H9 (cell line): ENCODE data around the gene LIN28B. TPM values are rescaled to one million over a fixed set of nuclear protein-coding genes. Genes with fewer than 3 reads are reported as not detected.

ENCODE experiments used
- DNase-seq: peaks from one replicate; pipeline ENCODE4 v3.0.0-alpha.2; 2017
- H2AFZ ChIP-seq: one replicate; pipeline ENCODE4 v1.6.1; 2013; ENCODE audit warnings: mild to moderate bottlenecking, low read length, control low read depth, moderate library complexity
- H2AK5ac ChIP-seq: 2 replicates; pipeline ENCODE4 v1.6.1; 2013; ENCODE audit warnings: low read length, control low read depth, mixed read lengths; ENCODE audit not compliant: insufficient read length
- H2BK120ac ChIP-seq: one replicate; pipeline ENCODE4 v1.6.1; 2013; ENCODE audit warnings: low read depth, mild to moderate bottlenecking, low read length, control low read depth, inconsistent platforms; ENCODE audit not compliant: poor library complexity, severe bottlenecking
- H2BK12ac ChIP-seq: 2 replicates; pipeline ENCODE4 v1.6.1; 2013; ENCODE audit warnings: low read length, control low read depth, mixed read lengths, low read depth; ENCODE audit not compliant: insufficient read length
- H2BK15ac ChIP-seq: 2 replicates; pipeline ENCODE4 v1.6.1; 2013; ENCODE audit warnings: low read depth, low read length, control low read depth
- H2BK20ac ChIP-seq: one replicate; pipeline ENCODE4 v1.6.1; 2013; ENCODE audit warnings: low read depth, mild to moderate bottlenecking, low read length, control low read depth, inconsistent platforms; ENCODE audit not compliant: poor library complexity, severe bottlenecking
- H2BK5ac ChIP-seq: 2 replicates; pipeline ENCODE4 v1.6.1; 2013; ENCODE audit warnings: low read length, control low read depth, mixed read lengths; ENCODE audit not compliant: insufficient read length
- H3K14ac ChIP-seq: 2 replicates; pipeline ENCODE4 v1.6.1; 2013; ENCODE audit warnings: low read length, control low read depth; ENCODE audit not compliant: insufficient read depth
- H3K18ac ChIP-seq: 2 replicates; pipeline ENCODE4 v1.6.1; 2013; ENCODE audit warnings: low read depth, mild to moderate bottlenecking, mixed read lengths, low read length, control low read depth; ENCODE audit not compliant: insufficient read length
- H3K23ac ChIP-seq: 2 replicates; pipeline ENCODE4 v1.6.1; 2013; ENCODE audit warnings: low read length, control low read depth, mixed read lengths, low read depth; ENCODE audit not compliant: insufficient read length
- H3K23me2 ChIP-seq: 2 replicates; pipeline ENCODE4 v1.6.1; 2013; ENCODE audit warnings: low read depth, mild to moderate bottlenecking, mixed read lengths, low read length, control low read depth; ENCODE audit not compliant: insufficient read length, poor library complexity, severe bottlenecking
- H3K27ac ChIP-seq: 2 replicates; pipeline ENCODE4 v1.5.1; 2013; ENCODE audit warnings: low read length, control low read depth, mixed read lengths, low read depth; ENCODE audit not compliant: insufficient read length
- H3K27me3 ChIP-seq: 2 replicates; pipeline ENCODE4 v1.6.1; 2013; ENCODE audit warnings: low read length, control low read depth, inconsistent platforms; ENCODE audit not compliant: insufficient read depth
- H3K4ac ChIP-seq: 2 replicates; pipeline ENCODE4 v1.6.1; 2013; ENCODE audit warnings: low read depth, mild to moderate bottlenecking, control low read depth, inconsistent platforms, low read length, moderate library complexity
- H3K4me1 ChIP-seq: 2 replicates; pipeline ENCODE4 v1.6.1; 2013; ENCODE audit warnings: low read length, control low read depth, inconsistent platforms; ENCODE audit not compliant: insufficient read depth
- H3K4me2 ChIP-seq: 2 replicates; pipeline ENCODE4 v1.6.1; 2013; ENCODE audit warnings: low read length, control low read depth, mixed read lengths; ENCODE audit not compliant: insufficient read length, insufficient read depth
- H3K56ac ChIP-seq: 2 replicates; pipeline ENCODE4 v1.6.1; 2013; ENCODE audit warnings: low read depth, mild to moderate bottlenecking, mixed read lengths, low read length, control low read depth; ENCODE audit not compliant: insufficient read length
- H3K79me1 ChIP-seq: 2 replicates; pipeline ENCODE4 v1.6.1; 2013; ENCODE audit warnings: low read depth, mild to moderate bottlenecking, moderate library complexity, low read length, control low read depth, inconsistent platforms; ENCODE audit not compliant: insufficient read depth, poor library complexity, severe bottlenecking
- H3K79me2 ChIP-seq: 2 replicates; pipeline ENCODE4 v1.6.1; 2013; ENCODE audit warnings: low read length, control low read depth, inconsistent platforms; ENCODE audit not compliant: insufficient read depth
- H3K9ac ChIP-seq: 2 replicates; pipeline ENCODE4 v1.6.1; 2013; ENCODE audit warnings: low read length, control low read depth, mixed read lengths; ENCODE audit not compliant: insufficient read length; ENCODE audit errors: extremely low read depth
- H3K9me3 ChIP-seq: one replicate; pipeline ENCODE4 v1.6.1; 2013; ENCODE audit warnings: low read depth, low read length, inconsistent platforms; ENCODE audit not compliant: control insufficient read depth
- H3T11ph ChIP-seq: one replicate; pipeline ENCODE4 v1.6.1; 2013; ENCODE audit warnings: mild to moderate bottlenecking, low read length, control low read depth, inconsistent platforms
- H4K20me1 ChIP-seq: one replicate; pipeline ENCODE4 v1.6.1; 2013; ENCODE audit not compliant: control insufficient read depth, insufficient read length, insufficient read depth
- H4K5ac ChIP-seq: 2 replicates; pipeline ENCODE4 v1.6.1; 2013; ENCODE audit warnings: low read depth, mild to moderate bottlenecking, mixed read lengths, low read length, control low read depth; ENCODE audit not compliant: insufficient read length
- H4K8ac ChIP-seq: replicated peaks from 2 replicates; pipeline ENCODE4 v1.6.1; 2013; ENCODE audit warnings: low read length, control low read depth, mixed read lengths, low read depth; ENCODE audit not compliant: insufficient read length
- H4K91ac ChIP-seq: 2 replicates; pipeline ENCODE4 v1.6.1; 2013; ENCODE audit warnings: low read depth, mild to moderate bottlenecking, moderate library complexity, mixed read lengths, low read length, control low read depth; ENCODE audit not compliant: insufficient read length
- H3K27ac Mint-ChIP-seq, 3 experiments: 2 replicates in 2 of 3; 3 replicates in 1 of 3; pipeline ENCODE4 v1.8.0; 2020 to 2021; ENCODE audit warnings: mixed read lengths in 3 of 3, mild to moderate bottlenecking in 1 of 3, moderate library complexity in 1 of 3
- H3K27me3 Mint-ChIP-seq: 2 replicates; pipeline ENCODE4 v1.8.0; 2021; ENCODE audit warnings: low read depth, mild to moderate bottlenecking, moderate library complexity, mixed read lengths
- H3K36me3 Mint-ChIP-seq, 3 experiments: 2 replicates in 2 of 3; 3 replicates in 1 of 3; pipeline ENCODE4 v1.8.0; 2020 to 2021; ENCODE audit warnings: low read depth in 3 of 3, mixed read lengths in 3 of 3; ENCODE audit not compliant: insufficient read depth in 1 of 3
- H3K4me1 Mint-ChIP-seq, 2 experiments: 2 replicates each; pipeline ENCODE4 v1.8.0; 2020; ENCODE audit warnings: mixed read lengths in 2 of 2
- H3K4me3 Mint-ChIP-seq, 2 experiments: 2 replicates in 1 of 2; 3 replicates in 1 of 2; pipeline ENCODE4 v1.8.0; 2020 to 2021; ENCODE audit warnings: mild to moderate bottlenecking in 2 of 2, mixed read lengths in 2 of 2, moderate library complexity in 1 of 2
- H3K9me3 Mint-ChIP-seq, 2 experiments: 2 replicates in 1 of 2; 3 replicates in 1 of 2; pipeline ENCODE4 v1.8.0; 2020; ENCODE audit warnings: mild to moderate bottlenecking in 2 of 2, mixed read lengths in 2 of 2, moderate library complexity in 1 of 2
- WGBS: extraction: QIAGEN DNeasy Blood & Tissue Kit; methylation state at CpG from one replicate; pipeline ENCODE4 v1.1.7; 2013; ENCODE audit warnings: missing lambda C conversion rate, low lambda C conversion rate, mixed read lengths; ENCODE audit not compliant: insufficient read length; ENCODE audit errors: extremely low coverage; 5-methylcytosine and 5-hydroxymethylcytosine counted together
- total RNA-seq: library from RNA; stranded (reverse); gene quantifications from 2 replicates; pipeline ENCODE4 v1.2.1, GENCODE V29; 2021
- TF ChIP-seq, protein P1 (sequence below): fragments of 200-600 bp; sonication (generic); conservative IDR thresholded peaks from 3 replicates; pipeline ENCODE4 v1.8.0; 2021; ENCODE audit warnings: antibody characterized with exemption, mild to moderate bottlenecking

LIN28B gene
- total RNA-seq, 1 experiment from 2014 or later, result 110 TPM

DNA sequence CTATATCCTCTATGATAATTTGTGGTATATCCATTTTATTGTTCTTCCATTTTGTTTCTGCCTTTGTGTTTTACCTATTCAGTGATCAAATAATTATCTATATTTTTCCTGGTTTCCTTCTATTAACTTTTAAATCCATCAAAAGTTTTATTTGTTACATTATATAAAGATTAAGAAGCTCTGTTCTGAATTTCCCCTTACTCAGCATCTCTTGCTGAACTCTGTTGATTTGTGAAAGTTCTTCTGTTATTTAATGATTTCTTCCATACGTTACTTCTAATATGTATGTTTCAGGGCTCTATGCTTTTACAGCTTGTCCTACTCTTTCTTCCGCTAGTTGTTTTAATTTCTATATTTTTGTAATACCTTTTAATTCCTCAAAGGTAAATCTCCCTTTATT is 87.1 kb downstream of the LIN28B start:
- no peak overlapping the region for H3T11ph ChIP-seq
- H3K4me1 ChIP-seq, result no peaks in the 10 kb centered on the region
- no peaks in the 10 kb centered on the region for H3K79me1 ChIP-seq
- H2BK5ac ChIP-seq, result no peak overlapping the region
- H4K5ac ChIP-seq, result no peak overlapping the region
- no peak overlapping the region for H2BK120ac ChIP-seq
- H3K23ac ChIP-seq, result no peak overlapping the region
- no peaks in the 10 kb centered on the region for H3K23me2 ChIP-seq
- H3K14ac ChIP-seq, result no peak overlapping the region
- peaks cover 17 to 25% (median 17%) of the 10 kb centered on the region in 3 experiments; a peak in 6 of 7 replicates for H3K36me3 Mint-ChIP-seq
- no peak overlapping the region for H3K27ac ChIP-seq
- H3K4me3 Mint-ChIP-seq, result no peak overlapping the region
- no peak overlapping the region for H3K18ac ChIP-seq
- TF ChIP-seq, protein P1, sequence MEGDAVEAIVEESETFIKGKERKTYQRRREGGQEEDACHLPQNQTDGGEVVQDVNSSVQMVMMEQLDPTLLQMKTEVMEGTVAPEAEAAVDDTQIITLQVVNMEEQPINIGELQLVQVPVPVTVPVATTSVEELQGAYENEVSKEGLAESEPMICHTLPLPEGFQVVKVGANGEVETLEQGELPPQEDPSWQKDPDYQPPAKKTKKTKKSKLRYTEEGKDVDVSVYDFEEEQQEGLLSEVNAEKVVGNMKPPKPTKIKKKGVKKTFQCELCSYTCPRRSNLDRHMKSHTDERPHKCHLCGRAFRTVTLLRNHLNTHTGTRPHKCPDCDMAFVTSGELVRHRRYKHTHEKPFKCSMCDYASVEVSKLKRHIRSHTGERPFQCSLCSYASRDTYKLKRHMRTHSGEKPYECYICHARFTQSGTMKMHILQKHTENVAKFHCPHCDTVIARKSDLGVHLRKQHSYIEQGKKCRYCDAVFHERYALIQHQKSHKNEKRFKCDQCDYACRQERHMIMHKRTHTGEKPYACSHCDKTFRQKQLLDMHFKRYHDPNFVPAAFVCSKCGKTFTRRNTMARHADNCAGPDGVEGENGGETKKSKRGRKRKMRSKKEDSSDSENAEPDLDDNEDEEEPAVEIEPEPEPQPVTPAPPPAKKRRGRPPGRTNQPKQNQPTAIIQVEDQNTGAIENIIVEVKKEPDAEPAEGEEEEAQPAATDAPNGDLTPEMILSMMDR, result no peak
- no peaks in the 10 kb centered on the region for H3K9me3 ChIP-seq
- H2BK20ac ChIP-seq, result no peak overlapping the region
- no peak overlapping the region for H2BK12ac ChIP-seq
- no peak overlapping the region for H2BK15ac ChIP-seq
- no peak overlapping the region for H3K56ac ChIP-seq
- no peak overlapping the region for H2AFZ ChIP-seq
- H3K9me3 Mint-ChIP-seq, result peaks cover 0 to 4% of the 10 kb centered on the region in 2 experiments; a peak in 3 of 5 replicates
- H3K4ac ChIP-seq, result no peak overlapping the region
- H3K4me1 Mint-ChIP-seq, result peaks cover 19 to 21% of the 10 kb centered on the region in 2 experiments; a peak in 3 of 4 replicates
- no peaks in the 10 kb centered on the region for H3K27me3 ChIP-seq
- H3K4me2 ChIP-seq, result no peak overlapping the region
- no peaks in the 10 kb centered on the region for H4K20me1 ChIP-seq
- H3K9ac ChIP-seq, result no peak overlapping the region
- H3K27ac Mint-ChIP-seq, result 0 out of 7 replicates have a peak overlapping the region, but pooled peaks of 1 of the 3 experiments have one; percentile 22
- no CpG with 5 or more reads among the region's 2 CpGs for WGBS
- H3K27me3 Mint-ChIP-seq, result no peaks in the 10 kb centered on the region
- H3K79me2 ChIP-seq, result no peaks in the 10 kb centered on the region; the same call in 1 of the 2 replicates
- no peak for DNase-seq
- no peak overlapping the region for H4K91ac ChIP-seq
- no peak overlapping the region for H4K8ac ChIP-seq
- no peak overlapping the region for H2AK5ac ChIP-seq
